A549 treated with Hydrocortisone at 1 μM for 4 hours (cell line): ENCODE measurements around the gene SYNJ2BP. TPM values are rescaled to one million over a fixed set of nuclear protein-coding genes. Genes with fewer than 3 reads are reported as not detected.

Experiments used
- total RNA-seq: library from RNA; stranded (reverse); fragments of 200-300 nt; extraction: Qiagen RNA extraction; gene quantifications from 5 replicates; pipeline ENCODE4 v1.2.3, GENCODE V29; 2022

Gene SYNJ2BP, protein sequence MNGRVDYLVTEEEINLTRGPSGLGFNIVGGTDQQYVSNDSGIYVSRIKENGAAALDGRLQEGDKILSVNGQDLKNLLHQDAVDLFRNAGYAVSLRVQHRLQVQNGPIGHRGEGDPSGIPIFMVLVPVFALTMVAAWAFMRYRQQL
- 8.2 to 11.6 TPM (median 10.2 TPM) in 5 replicates for total RNA-seq

GRCh38 chr14:70416725-70417349 is at the start of gene SYNJ2BP:
SYNJ2BP (minus strand) TSS chr14:70417090; CDS start chr14:70416963, 127 bp downstream.

GRCh38 chr14:70451874-70452273 is 35.0 kb upstream of the SYNJ2BP start, which contains the start of gene ADAM21:
ADAM21 (plus strand) TSS chr14:70452174; CDS start chr14:70457500, 5,326 bp downstream.

Other genes starting within 250 kb of the SYNJ2BP start
- not detected in 5 replicates for gene SLC8A3, start 228.1 kb downstream of the SYNJ2BP start, total RNA-seq
- 55.4 to 69.1 TPM (median 59.0 TPM) in 5 replicates for gene COX16, start 57.4 kb downstream of the SYNJ2BP start, total RNA-seq
- 0.03 TPM in 2 of 5 replicates, not detected in the others for gene ADAM21, start 35.1 kb upstream of the SYNJ2BP start, total RNA-seq
- gene ADAM20, start 117.9 kb upstream of the SYNJ2BP start, total RNA-seq, result not detected in 5 replicates
- 39.4 to 47.5 TPM (median 44.6 TPM) in 5 replicates for gene MED6, start 183.6 kb upstream of the SYNJ2BP start, total RNA-seq
- 2.8 to 3.5 TPM (median 3.3 TPM) in 5 replicates for gene TTC9, start 224.8 kb upstream of the SYNJ2BP start, total RNA-seq